K562 (cell line): Measurements from ENCODE around the gene CLEC17A. TPM values are rescaled to one million over a fixed set of nuclear protein-coding genes. Genes with fewer than 3 reads are reported as not detected.

Experiments
- ATF1 ChIP-seq, 2 experiments: fragments of 450-650 bp in 1 of 2; IDR thresholded peaks; 2 replicates each; pipeline ENCODE4 v1.6.1; 2016; ENCODE audit warnings: missing compliant biosample characterization in 1 of 2, missing genetic modification characterization in 1 of 2
- EHMT2 ChIP-seq: fragments of 450-650 bp; IDR thresholded peaks from 2 replicates; pipeline ENCODE4 v1.6.1; 2018; ENCODE audit warnings: antibody characterized with exemption
- GABPA ChIP-seq: fragments of 200-800 bp; sonication (Bioruptor generic); conservative IDR thresholded peaks from 2 replicates; pipeline ENCODE4 v1.6.1; 2016; ENCODE audit warnings: low read depth, missing genetic modification characterization, missing compliant biosample characterization
- HES1 ChIP-seq: fragments of 450-650 bp; IDR thresholded peaks from 2 replicates; pipeline ENCODE4 v1.6.1; 2016; ENCODE audit warnings: low read depth, mild to moderate bottlenecking, moderate library complexity
- HNRNPLL ChIP-seq: fragments of 200-400 bp; formaldehyde crosslinking; IDR thresholded peaks from 2 replicates; pipeline ENCODE4 v1.6.1; 2017; ENCODE audit warnings: low read length, low read depth, mild to moderate bottlenecking; ENCODE audit not compliant: poor library complexity, severe bottlenecking
- JUN ChIP-seq, 2 experiments: sonication (generic) in 1 of 2; formaldehyde crosslinking in 1 of 2; IDR thresholded peaks; 2 replicates each; pipeline versions ENCODE4 v1.6.1 to v1.8.0; 2012 to 2022; ENCODE audit warnings: borderline replicate concordance in 2 of 2, mild to moderate bottlenecking in 2 of 2, improper control_type of control experiment in 1 of 2, low read depth in 1 of 2, low read length in 1 of 2, missing genetic modification reagents in 1 of 2
- KLF10 ChIP-seq: fragments of 250-450 bp; sonication (Bioruptor Pico); IDR thresholded peaks from 2 replicates; pipeline ENCODE4 v1.6.1; 2021; ENCODE audit warnings: matching md5 sums
- NR1H2 ChIP-seq: sonication (generic); formaldehyde crosslinking; IDR thresholded peaks from 2 replicates; pipeline ENCODE4 v1.4.0; 2020; ENCODE audit warnings: mild to moderate bottlenecking, missing genetic modification reagents
- PTRF ChIP-seq: fragments of 450-650 bp; IDR thresholded peaks from 2 replicates; pipeline ENCODE4 v1.6.1; 2016; ENCODE audit warnings: mild to moderate bottlenecking, missing genetic modification characterization, missing compliant biosample characterization
- SMARCE1 ChIP-seq: fragments of 450-650 bp; IDR thresholded peaks from 2 replicates; pipeline ENCODE4 v1.7.1; 2016; ENCODE audit warnings: mild to moderate bottlenecking
- TCF7 ChIP-seq: sonication (generic); IDR thresholded peaks from 2 replicates; pipeline ENCODE4 v1.6.1; 2016; ENCODE audit warnings: antibody characterized with exemption, borderline replicate concordance
- TCFL5 ChIP-seq: fragments of 250-450 bp; sonication (Bioruptor Pico); conservative IDR thresholded peaks from 2 replicates; pipeline ENCODE4 v1.6.1; 2021; ENCODE audit warnings: mild to moderate bottlenecking, moderate library complexity, matching md5 sums
- TEAD1 ChIP-seq, 2 experiments: fragments of 450-650 bp in 1 of 2; sonication (generic) in 1 of 2; formaldehyde crosslinking; IDR thresholded peaks; 2 replicates each; pipeline versions ENCODE4 v1.4.0 to v1.8.0; 2020 to 2022; ENCODE audit warnings: mild to moderate bottlenecking in 2 of 2, missing genetic modification reagents in 1 of 2
- ZFX ChIP-seq: sonication (generic); formaldehyde crosslinking; IDR thresholded peaks from 2 replicates; pipeline ENCODE4 v1.8.0; 2022; ENCODE audit warnings: mild to moderate bottlenecking, missing genetic modification reagents, moderate library complexity
- ZNF512 ChIP-seq: IDR thresholded peaks from 2 replicates; pipeline ENCODE4 v1.6.1; 2016; ENCODE audit warnings: missing genetic modification characterization, missing compliant biosample characterization
- ZNF583 ChIP-seq: fragments of 250-450 bp; sonication (Bioruptor Pico); IDR thresholded peaks from 2 replicates; pipeline ENCODE4 v1.4.0; 2020
- ZNF668 ChIP-seq: fragments of 250-450 bp; sonication (Bioruptor Pico); IDR thresholded peaks from 2 replicates; pipeline ENCODE4 v1.8.0; 2022; ENCODE audit warnings: mild to moderate bottlenecking, inconsistent platforms
- ZNF79 ChIP-seq: fragments of 250-450 bp; sonication (Bioruptor Pico); IDR thresholded peaks from 2 replicates; pipeline ENCODE4 v1.4.0; 2020; ENCODE audit warnings: low read depth, mild to moderate bottlenecking, moderate library complexity
- polyA plus RNA-seq, 8 experiments: library from polyadenylated mRNA; depleted of rRNA in 4 of 8; stranded (reverse) in 5 of 8; unstranded in 3 of 8; fragments of >200 nt; fragmentation: Nextera tagmentation in 2 of 8; fragmentation: Illumina TruSeq in 1 of 8; extraction: Ambion mirVana in 2 of 8; extraction: Trizol in 1 of 8; gene quantifications; 2 replicates each; pipeline versions ENCODE4 v1.2.1 to v1.2.3, GENCODE V29; 2011 to 2014; ENCODE audit warnings: inconsistent platforms in 1 of 8, missing spikeins in 1 of 8
- total RNA-seq, 7 experiments: library from RNA; depleted of rRNA in 6 of 7; stranded (reverse); fragments of >200 nt in 6 of 7; fragmentation: Illumina TruSeq in 2 of 7; extraction: Trizol in 2 of 7; gene quantifications; 2 replicates each; pipeline versions ENCODE4 v1.2.1 to v1.2.3, GENCODE V29; 2011 to 2021; ENCODE audit warnings: low replicate concordance in 1 of 7
- TF ChIP-seq, protein P1 (sequence below): fragments of 250-450 bp; sonication (Bioruptor Pico); IDR thresholded peaks from 2 replicates; pipeline ENCODE4 v1.8.0; 2022; ENCODE audit warnings: moderate library complexity, mild to moderate bottlenecking, inconsistent platforms
- TF ChIP-seq, protein P2 (sequence below): fragments of 250-450 bp; sonication (Bioruptor Pico); IDR thresholded peaks from 2 replicates; pipeline ENCODE4 v1.5.1; 2021; ENCODE audit warnings: mild to moderate bottlenecking
- TF ChIP-seq, protein P3 (sequence below): IDR thresholded peaks from 2 replicates; pipeline ENCODE4 v1.6.1; 2011; ENCODE audit warnings: borderline replicate concordance, low read depth, mild to moderate bottlenecking, moderate library complexity, low read length; ENCODE audit not compliant: insufficient read depth, poor library complexity, severe bottlenecking

Gene CLEC17A
- total and polyA plus RNA-seq, 9 of the 15 experiments (the other 6 are each of a cell fraction or from before 2014, with no cell fraction given), result 0.03 TPM; not detected in 8

GRCh38 chr19:14571695-14572490, 11.0 kb upstream of the CLEC17A start, which contains the start of gene NDUFB7 (continued):
- TF ChIP-seq SMARCE1 (no peak), ZFX (CRISPR knock-in tag) (peak; percentile 74), JUN (IDR thresholded peaks at IDR 0.05; ENCODE audit: borderline replicate concordance, low read depth, low read length) (peak; percentile 71; the same call in 1 of the 2 replicates), JUN (CRISPR knock-in tag; IDR thresholded peaks at IDR 0.05; ENCODE audit: borderline replicate concordance) (no peak), TCF7 (0 out of 2 replicates have a peak, but pooled peaks have one; percentile 38), ZNF79 (CRISPR knock-in tag) (no peak), GABPA (peak; percentile 99), ZNF583 (0 out of 2 replicates have a peak, but pooled peaks have one; percentile 27), NR1H2 (CRISPR knock-in tag) (no peak), HNRNPLL (no peak), PTRF (tag) (no peak), TEAD1 (CRISPR knock-in tag; IDR thresholded peaks at IDR 0.05) (peak in 1 of 2 experiments; percentile 78; a peak in 2 of 4 replicates), ZNF512 (tag) (no peak), ATF1 (CRISPR knock-in tag; IDR thresholded peaks at IDR 0.05) (no peak), ATF1 (tag; IDR thresholded peaks at IDR 0.05) (peak; percentile 73), TCFL5 (CRISPR knock-in tag) (no peak), EHMT2 (peak; percentile 81), KLF10 (CRISPR knock-in tag) (no peak), ZNF668 (no peak), HES1 (no peak)
- TF ChIP-seq, protein P1, sequence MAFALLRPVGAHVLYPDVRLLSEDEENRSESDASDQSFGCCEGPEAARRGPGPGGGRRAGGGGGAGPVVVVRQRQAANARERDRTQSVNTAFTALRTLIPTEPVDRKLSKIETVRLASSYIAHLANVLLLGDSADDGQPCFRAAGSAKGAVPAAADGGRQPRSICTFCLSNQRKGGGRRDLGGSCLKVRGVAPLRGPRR (CRISPR knock-in tag), result no peak
- TF ChIP-seq, protein P2, sequence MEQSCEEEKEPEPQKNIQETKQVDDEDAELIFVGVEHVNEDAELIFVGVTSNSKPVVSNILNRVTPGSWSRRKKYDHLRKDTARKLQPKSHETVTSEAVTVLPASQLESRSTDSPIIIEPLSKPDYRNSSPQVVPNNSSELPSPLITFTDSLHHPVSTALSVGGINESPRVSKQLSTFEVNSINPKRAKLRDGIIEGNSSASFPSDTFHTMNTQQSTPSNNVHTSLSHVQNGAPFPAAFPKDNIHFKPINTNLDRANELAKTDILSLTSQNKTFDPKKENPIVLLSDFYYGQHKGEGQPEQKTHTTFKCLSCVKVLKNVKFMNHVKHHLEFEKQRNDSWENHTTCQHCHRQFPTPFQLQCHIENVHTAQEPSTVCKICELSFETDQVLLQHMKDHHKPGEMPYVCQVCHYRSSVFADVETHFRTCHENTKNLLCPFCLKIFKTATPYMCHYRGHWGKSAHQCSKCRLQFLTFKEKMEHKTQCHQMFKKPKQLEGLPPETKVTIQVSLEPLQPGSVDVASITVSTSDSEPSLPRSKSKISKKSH (CRISPR knock-in tag), result no peak
- TF ChIP-seq, protein P3, sequence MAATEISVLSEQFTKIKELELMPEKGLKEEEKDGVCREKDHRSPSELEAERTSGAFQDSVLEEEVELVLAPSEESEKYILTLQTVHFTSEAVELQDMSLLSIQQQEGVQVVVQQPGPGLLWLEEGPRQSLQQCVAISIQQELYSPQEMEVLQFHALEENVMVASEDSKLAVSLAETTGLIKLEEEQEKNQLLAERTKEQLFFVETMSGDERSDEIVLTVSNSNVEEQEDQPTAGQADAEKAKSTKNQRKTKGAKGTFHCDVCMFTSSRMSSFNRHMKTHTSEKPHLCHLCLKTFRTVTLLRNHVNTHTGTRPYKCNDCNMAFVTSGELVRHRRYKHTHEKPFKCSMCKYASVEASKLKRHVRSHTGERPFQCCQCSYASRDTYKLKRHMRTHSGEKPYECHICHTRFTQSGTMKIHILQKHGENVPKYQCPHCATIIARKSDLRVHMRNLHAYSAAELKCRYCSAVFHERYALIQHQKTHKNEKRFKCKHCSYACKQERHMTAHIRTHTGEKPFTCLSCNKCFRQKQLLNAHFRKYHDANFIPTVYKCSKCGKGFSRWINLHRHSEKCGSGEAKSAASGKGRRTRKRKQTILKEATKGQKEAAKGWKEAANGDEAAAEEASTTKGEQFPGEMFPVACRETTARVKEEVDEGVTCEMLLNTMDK, result peak; percentile 99
